Neural progenitor cell (in vitro differentiated cells): Measurements from ENCODE around the gene PRSS8. TPM values are rescaled to one million over a fixed set of nuclear protein-coding genes. Genes with fewer than 3 reads are reported as not detected.
A peak's percentile ranks its signal among the peaks of the same experiment; 100 is the strongest.
"Not testable (repeated sequence)": the region's sequence is repeated elsewhere in the genome, so short reads cannot be mapped to it uniquely, and the experiment has no call there.

ENCODE experiments used
- DNase-seq: peaks from one replicate; pipeline ENCODE4 v3.0.0-alpha.2; 2016; ENCODE audit warnings: low spot score
- H2AFZ ChIP-seq: fragments of 200-600 bp; sonication (generic); replicated peaks from 2 replicates; pipeline ENCODE4 v1.6.1; 2016; ENCODE audit warnings: antibody characterized with exemption
- H3F3A ChIP-seq: fragments of 200-600 bp; sonication (generic); 2 replicates; pipeline ENCODE4 v1.6.1; 2016; ENCODE audit warnings: antibody characterized with exemption, low read depth
- H3K27ac ChIP-seq: fragments of 200-600 bp; sonication (generic); 2 replicates; pipeline ENCODE4 v1.5.1; 2016; ENCODE audit warnings: mild to moderate bottlenecking
- H3K27me3 ChIP-seq: fragments of 200-600 bp; sonication (generic); 2 replicates; pipeline ENCODE4 v1.6.1; 2016; ENCODE audit warnings: mild to moderate bottlenecking, moderate library complexity
- H3K36me3 ChIP-seq: fragments of 200-600 bp; sonication (generic); 2 replicates; pipeline ENCODE4 v1.5.1; 2016
- H3K4me1 ChIP-seq: fragments of 200-600 bp; sonication (generic); 2 replicates; pipeline ENCODE4 v1.6.1; 2016; ENCODE audit warnings: mixed run types
- H3K4me2 ChIP-seq: fragments of 200-600 bp; sonication (generic); 2 replicates; pipeline ENCODE4 v1.6.1; 2016
- H3K4me3 ChIP-seq: fragments of 200-600 bp; sonication (generic); 2 replicates; pipeline ENCODE4 v1.5.1; 2016
- H3K79me2 ChIP-seq: fragments of 200-600 bp; sonication (generic); 2 replicates; pipeline ENCODE4 v1.6.1; 2016; ENCODE audit warnings: low read depth
- H3K9ac ChIP-seq: fragments of 200-600 bp; sonication (generic); 2 replicates; pipeline ENCODE4 v1.6.1; 2016
- H3K9me3 ChIP-seq: fragments of 200-600 bp; sonication (generic); 2 replicates; pipeline ENCODE4 v1.5.1; 2016; ENCODE audit warnings: low read depth
- H4K20me1 ChIP-seq: fragments of 200-600 bp; sonication (generic); 2 replicates; pipeline ENCODE4 v1.6.1; 2016; ENCODE audit warnings: low read depth
- H3K27ac Mint-ChIP-seq: 3 replicates; pipeline ENCODE4 v1.8.0; 2021; ENCODE audit warnings: mixed read lengths
- H3K27me3 Mint-ChIP-seq: 2 replicates; pipeline ENCODE4 v1.8.0; 2022; ENCODE audit warnings: low read depth, mild to moderate bottlenecking, inconsistent platforms, moderate library complexity, mixed read lengths; ENCODE audit not compliant: insufficient read depth
- H3K36me3 Mint-ChIP-seq: 3 replicates; pipeline ENCODE4 v1.8.0; 2021; ENCODE audit warnings: mixed read lengths
- H3K4me1 Mint-ChIP-seq: 3 replicates; pipeline ENCODE4 v1.8.0; 2021; ENCODE audit warnings: mixed read lengths
- H3K4me3 Mint-ChIP-seq: 3 replicates; pipeline ENCODE4 v1.8.0; 2021; ENCODE audit warnings: mild to moderate bottlenecking, moderate library complexity, mixed read lengths
- H3K9me3 Mint-ChIP-seq: 3 replicates; pipeline ENCODE4 v1.8.0; 2020; ENCODE audit warnings: mixed read lengths
- CTCF ChIP-seq: fragments of 200-600 bp; sonication (generic); IDR thresholded peaks from 2 replicates; pipeline ENCODE4 v1.5.1; 2017; ENCODE audit warnings: antibody characterized with exemption, mild to moderate bottlenecking
- EZH2 ChIP-seq: fragments of 200-600 bp; sonication (generic); IDR thresholded peaks from 2 replicates; pipeline ENCODE4 v1.6.1; 2017; ENCODE audit warnings: antibody characterized with exemption, mild to moderate bottlenecking, moderate library complexity
- EZH2phosphoT487 ChIP-seq: fragments of 200-600 bp; sonication (generic); IDR thresholded peaks from 2 replicates; pipeline ENCODE4 v1.6.1; 2017; ENCODE audit warnings: antibody characterized with exemption
- total RNA-seq: library from RNA; depleted of rRNA; stranded (reverse); fragments of >200 nt; gene quantifications from 2 replicates; pipeline ENCODE4 v1.2.3, GENCODE V29; 2015; ENCODE audit warnings: low replicate concordance

Gene PRSS8
- total RNA-seq, 1 donor from 2014 or later: 2.7 TPM

- no peak overlapping the region for H3K27ac ChIP-seq
- H3K4me3 Mint-ChIP-seq: no peak overlapping the region
- peaks cover 6% of the 10 kb centered on the region for H3K27me3 Mint-ChIP-seq
- H3K9me3 ChIP-seq: no peaks in the 10 kb centered on the region
- H3K79me2 ChIP-seq: no peaks in the 10 kb centered on the region
- peak; percentile 17 for DNase-seq
- no peak overlapping the region for H2AFZ ChIP-seq
- H3K36me3 Mint-ChIP-seq: no peaks in the 10 kb centered on the region
- H3K27ac Mint-ChIP-seq: no peak overlapping the region
- peaks cover 28% of the 10 kb centered on the region for H3F3A ChIP-seq
- H3K4me3 ChIP-seq: no peak overlapping the region
- peaks cover under 1% of the 10 kb centered on the region for H4K20me1 ChIP-seq
- no peak overlapping the region for H3K9ac ChIP-seq
- no peaks in the 10 kb centered on the region for H3K9me3 Mint-ChIP-seq
- peaks cover 22% of the 10 kb centered on the region for H3K4me1 ChIP-seq
- H3K4me1 Mint-ChIP-seq: peaks cover 37% of the 10 kb centered on the region
- no peaks in the 10 kb centered on the region for H3K36me3 ChIP-seq
- H3K27me3 ChIP-seq: peaks cover 13% of the 10 kb centered on the region
- TF ChIP-seq EZH2 (no peak), EZH2phosphoT487 (no peak), CTCF (no peak)
- H3K4me2 ChIP-seq: no peak overlapping the region
These were observed 3.4 kb upstream of the PRSS8 start for GRCh38 chr16:31138621-31139578.

GRCh38 chr16:31136822-31137499 lies 1.4 kb upstream of the PRSS8 start:
- H3K4me3 ChIP-seq, DNase-seq, H3K27me3 ChIP-seq, H3K79me2 ChIP-seq, H2AFZ ChIP-seq, H3K4me2 ChIP-seq, H3K36me3 ChIP-seq, H3K9me3 ChIP-seq, H4K20me1 ChIP-seq, H3K9me3 Mint-ChIP-seq, H3K36me3 Mint-ChIP-seq, H3K9ac ChIP-seq, H3K27me3 Mint-ChIP-seq, H3K4me3 Mint-ChIP-seq, H3K27ac Mint-ChIP-seq, H3K27ac ChIP-seq: not testable (repeated sequence)
- H3K4me1 ChIP-seq: peaks cover 22% of the 10 kb centered on the region
- peaks cover 44% of the 10 kb centered on the region for H3K4me1 Mint-ChIP-seq
- peaks cover 29% of the 10 kb centered on the region for H3F3A ChIP-seq

GRCh38 chr16:31136287-31136662 lies 748 bp upstream of the PRSS8 start:
- Histone ChIP-seq H3K4me3 (no peak overlapping the region), H3K79me2 (no peaks in the 10 kb centered on the region), H3K36me3 (no peaks in the 10 kb centered on the region), H3K27me3 (no peaks in the 10 kb centered on the region), H3K27ac (no peak overlapping the region), H3K4me2 (peak overlapping the region; percentile 86), H2AFZ (no peak overlapping the region), H3K9ac (no peak overlapping the region), H3F3A (peaks cover 24% of the 10 kb centered on the region), H3K4me1 (peaks cover 17% of the 10 kb centered on the region), H3K9me3 (no peaks in the 10 kb centered on the region), H4K20me1 (peaks cover 6% of the 10 kb centered on the region)
- no peak for TF ChIP-seq CTCF
- no peak for TF ChIP-seq EZH2
- no peak for TF ChIP-seq EZH2phosphoT487
- peaks cover 9% of the 10 kb centered on the region for H3K27me3 Mint-ChIP-seq
- H3K36me3 Mint-ChIP-seq: peaks cover under 1% of the 10 kb centered on the region
- no peak overlapping the region for H3K27ac Mint-ChIP-seq
- no peak overlapping the region for H3K4me3 Mint-ChIP-seq
- no peaks in the 10 kb centered on the region for H3K9me3 Mint-ChIP-seq
- DNase-seq: no peak
- peaks cover 38% of the 10 kb centered on the region for H3K4me1 Mint-ChIP-seq
